ENCODE results near the gene PIAS4.

The PIAS4 gene

GRCh38 chr19:4042731-4043082, 35.2 kb downstream of the PIAS4 start:
- no peak for DNase-seq (ENCODE audit: low read depth)
- H3K4me3 ChIP-seq (ENCODE audit: low read depth, low read length): no peak overlapping the region
- no peak for TF ChIP-seq CTCF (IDR thresholded peaks at IDR 0.05; ENCODE audit: insufficient read depth, low read depth, low read length, missing control alignments)

- no peak overlapping the region for H3K4me3 ChIP-seq (ENCODE audit: low read depth, low read length)
- DNase-seq (ENCODE audit: low read depth): no peak
- no peak for TF ChIP-seq CTCF (IDR thresholded peaks at IDR 0.05; ENCODE audit: insufficient read depth, low read depth, low read length, missing control alignments)
These were observed 35.9 kb downstream of the PIAS4 start for GRCh38 chr19:4043401-4043800.

- no peak for TF ChIP-seq CTCF (IDR thresholded peaks at IDR 0.05; ENCODE audit: insufficient read depth, low read depth, low read length, missing control alignments)
- H3K4me3 ChIP-seq (ENCODE audit: low read depth, low read length): no peak overlapping the region
- no peak for DNase-seq (ENCODE audit: low read depth)
These were observed 36.6 kb downstream of the PIAS4 start for GRCh38 chr19:4043966-4044715.

GRCh38 chr19:4044990-4045465, 37.5 kb downstream of the PIAS4 start:
- no peak overlapping the region for H3K4me3 ChIP-seq (ENCODE audit: low read depth, low read length)
- TF ChIP-seq CTCF (IDR thresholded peaks at IDR 0.05; ENCODE audit: insufficient read depth, low read depth, low read length, missing control alignments): no peak
- no peak for DNase-seq (ENCODE audit: low read depth)

- DNase-seq (ENCODE audit: low read depth): no peak
- H3K4me3 ChIP-seq (ENCODE audit: low read depth, low read length): no peak overlapping the region
- no peak for TF ChIP-seq CTCF (IDR thresholded peaks at IDR 0.05; ENCODE audit: insufficient read depth, low read depth, low read length, missing control alignments)
These were observed 38.2 kb downstream of the PIAS4 start for GRCh38 chr19:4045597-4046361.

GRCh38 chr19:4046362-4046691, 38.8 kb downstream of the PIAS4 start:
- DNase-seq (ENCODE audit: low read depth): no peak
- no peak for TF ChIP-seq CTCF (IDR thresholded peaks at IDR 0.05; ENCODE audit: insufficient read depth, low read depth, low read length, missing control alignments)
- H3K4me3 ChIP-seq (ENCODE audit: low read depth, low read length): no peak overlapping the region
